GM13976 (cell line): ENCODE results near the gene AZU1.

Experiments
- DNase-seq: peaks from one replicate; pipeline ENCODE4 v3.0.0; 2012; ENCODE audit warnings: low spot score
- in situ Hi-C: fragments of 300-500 bp; cut with MboI; formaldehyde crosslinking; loops from one replicate; pipeline ENCODE4 v1.12.0; 2022; ENCODE audit warnings: low sequenced_read_pairs, mixed read lengths, inconsistent platforms; ENCODE audit not compliant: unreplicated experiment
- TF ChIP-seq, protein P1 (sequence below): IDR thresholded peaks from 2 replicates; pipeline ENCODE4 v1.5.1; 2012; ENCODE audit warnings: borderline replicate concordance, mild to moderate bottlenecking; ENCODE audit not compliant: insufficient read depth; ENCODE audit errors: extremely low read depth, missing control alignments, control extremely low read depth

AZU1 gene

DNA sequence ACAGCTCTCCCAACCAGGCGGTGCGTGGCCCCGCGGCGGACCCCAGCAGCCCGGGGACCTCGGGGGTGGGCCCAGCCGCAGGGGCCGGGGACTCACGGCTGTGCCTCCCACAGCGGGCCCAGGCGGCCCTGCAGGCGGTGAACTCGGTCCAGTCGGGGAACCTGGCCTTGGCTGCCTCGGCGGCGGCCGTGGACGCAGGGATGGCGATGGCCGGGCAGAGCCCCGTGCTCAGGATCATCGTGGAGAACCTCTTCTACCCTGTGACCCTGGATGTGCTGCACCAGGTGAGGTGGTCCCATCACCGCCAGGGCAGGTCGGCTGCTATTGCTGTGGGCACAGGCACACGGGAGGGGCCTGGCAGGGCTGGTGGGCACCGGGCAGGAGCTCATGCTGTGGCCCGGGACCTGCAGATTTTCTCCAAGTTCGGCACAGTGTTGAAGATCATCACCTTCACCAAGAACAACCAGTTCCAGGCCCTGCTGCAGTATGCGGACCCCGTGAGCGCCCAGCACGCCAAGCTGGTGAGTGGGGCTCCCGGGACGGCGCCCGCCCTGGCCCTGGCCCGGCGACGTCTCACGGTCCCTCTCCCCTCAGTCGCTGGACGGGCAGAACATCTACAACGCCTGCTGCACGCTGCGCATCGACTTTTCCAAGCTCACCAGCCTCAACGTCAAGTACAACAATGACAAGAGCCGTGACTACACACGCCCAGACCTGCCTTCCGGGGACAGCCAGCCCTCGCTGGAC, 23.0 kb upstream of the AZU1 start:
- DNase-seq, result no peak
- in situ Hi-C loops, result no loop called here
- TF ChIP-seq, protein P1, sequence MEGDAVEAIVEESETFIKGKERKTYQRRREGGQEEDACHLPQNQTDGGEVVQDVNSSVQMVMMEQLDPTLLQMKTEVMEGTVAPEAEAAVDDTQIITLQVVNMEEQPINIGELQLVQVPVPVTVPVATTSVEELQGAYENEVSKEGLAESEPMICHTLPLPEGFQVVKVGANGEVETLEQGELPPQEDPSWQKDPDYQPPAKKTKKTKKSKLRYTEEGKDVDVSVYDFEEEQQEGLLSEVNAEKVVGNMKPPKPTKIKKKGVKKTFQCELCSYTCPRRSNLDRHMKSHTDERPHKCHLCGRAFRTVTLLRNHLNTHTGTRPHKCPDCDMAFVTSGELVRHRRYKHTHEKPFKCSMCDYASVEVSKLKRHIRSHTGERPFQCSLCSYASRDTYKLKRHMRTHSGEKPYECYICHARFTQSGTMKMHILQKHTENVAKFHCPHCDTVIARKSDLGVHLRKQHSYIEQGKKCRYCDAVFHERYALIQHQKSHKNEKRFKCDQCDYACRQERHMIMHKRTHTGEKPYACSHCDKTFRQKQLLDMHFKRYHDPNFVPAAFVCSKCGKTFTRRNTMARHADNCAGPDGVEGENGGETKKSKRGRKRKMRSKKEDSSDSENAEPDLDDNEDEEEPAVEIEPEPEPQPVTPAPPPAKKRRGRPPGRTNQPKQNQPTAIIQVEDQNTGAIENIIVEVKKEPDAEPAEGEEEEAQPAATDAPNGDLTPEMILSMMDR, result no peak

DNA sequence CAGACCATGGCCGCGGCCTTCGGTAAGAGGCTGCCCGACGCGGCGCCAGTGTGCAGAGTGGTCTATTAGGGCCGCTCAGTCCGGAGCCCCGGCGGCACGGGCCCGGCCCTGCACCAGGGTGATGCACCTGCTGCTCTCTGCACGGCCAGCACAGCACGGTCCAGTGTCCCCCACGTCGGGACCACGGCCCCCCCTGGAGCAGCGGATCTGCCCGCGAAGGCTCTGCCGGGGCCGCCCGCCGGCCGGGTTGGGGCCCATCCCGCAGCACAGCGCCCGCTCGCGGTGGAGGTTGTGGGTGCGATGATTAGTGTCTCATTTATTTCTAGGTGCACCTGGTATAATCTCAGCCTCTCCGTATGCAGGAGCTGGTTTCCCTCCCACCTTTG, 22.5 kb upstream of the AZU1 start:
- TF ChIP-seq, protein P1, result no peak
- in situ Hi-C loops, result no loop called here
- DNase-seq, result no peak

DNA sequence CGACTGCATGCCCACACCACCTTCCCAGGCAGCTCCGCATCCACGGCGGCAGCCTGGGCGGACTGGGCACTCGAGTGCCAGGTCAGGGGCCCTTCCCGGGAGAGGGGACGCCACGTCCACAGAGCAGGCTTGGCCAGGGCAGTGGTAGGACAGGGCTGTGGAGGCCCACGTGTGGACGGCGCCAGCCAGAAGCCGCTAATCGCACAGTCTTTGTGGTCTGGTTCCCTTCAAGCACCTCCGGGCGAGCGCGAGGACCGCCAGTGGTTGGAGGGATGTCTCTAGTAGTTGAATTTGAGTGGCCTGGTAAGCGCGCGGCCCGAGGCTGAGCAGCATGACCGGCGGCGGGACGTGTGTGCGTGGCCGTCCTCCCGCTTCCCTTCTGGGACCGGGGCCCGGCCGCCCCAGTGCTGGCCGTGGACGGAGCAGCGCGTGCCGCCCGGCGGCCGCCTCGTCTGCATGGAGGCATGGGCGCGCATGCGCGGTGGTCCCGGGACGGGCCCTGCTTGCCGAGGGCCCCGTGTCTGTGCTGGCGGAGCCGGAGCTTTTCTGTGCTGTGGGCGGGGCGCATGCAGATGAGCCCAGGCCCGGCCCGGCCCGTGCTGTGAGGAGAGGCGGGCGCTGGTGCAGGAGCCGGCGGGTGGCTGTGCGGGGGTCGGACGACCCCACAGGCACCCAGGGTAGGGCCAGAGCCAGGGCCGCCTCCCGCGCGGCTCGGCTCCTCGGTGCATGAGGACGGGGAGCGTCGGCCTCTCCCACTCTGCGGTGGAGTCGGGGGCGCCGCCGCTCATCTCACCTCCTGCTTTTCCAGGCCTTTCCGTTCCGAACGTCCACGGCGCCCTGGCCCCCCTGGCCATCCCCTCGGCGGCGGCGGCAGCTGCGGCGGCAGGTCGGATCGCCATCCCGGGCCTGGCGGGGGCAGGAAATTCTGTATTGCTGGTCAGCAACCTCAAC, 21.8 kb upstream of the AZU1 start:
- in situ Hi-C loops, result no loop called here
- DNase-seq, result no peak
- TF ChIP-seq, protein P1, result no peak

DNA sequence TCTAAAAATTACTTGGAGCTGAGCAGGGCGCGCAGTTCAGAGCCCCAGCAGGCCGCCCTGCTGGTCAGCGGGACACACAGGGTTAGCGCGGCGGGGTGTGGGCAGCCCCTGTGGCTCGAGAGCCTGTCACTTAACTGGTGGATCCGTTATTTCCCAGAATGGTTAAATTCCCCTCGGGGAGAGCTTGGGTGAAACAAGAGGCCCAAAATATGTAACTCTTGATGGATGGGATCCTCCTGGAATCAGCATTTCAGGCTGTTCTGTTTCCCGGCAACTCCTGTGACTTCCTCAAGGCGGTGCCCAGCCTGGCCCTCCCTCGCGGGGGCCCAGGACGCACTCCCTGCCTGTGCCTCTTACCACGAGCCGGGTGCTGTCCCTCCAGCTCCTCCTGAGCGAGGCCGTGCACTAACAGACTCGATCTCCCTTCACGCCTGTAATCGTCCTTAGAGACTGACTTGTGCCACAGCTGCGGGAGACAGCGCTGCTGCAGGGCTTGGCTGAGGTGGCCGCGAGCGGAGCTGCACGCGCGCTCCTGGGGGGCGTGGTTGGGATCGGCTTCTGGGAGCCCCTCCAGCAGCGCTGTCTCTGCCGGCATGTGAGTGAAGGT, 20.7 kb upstream of the AZU1 start:
- TF ChIP-seq, protein P1, result no peak
- no peak for DNase-seq
- in situ Hi-C loops, result no loop called here

DNA sequence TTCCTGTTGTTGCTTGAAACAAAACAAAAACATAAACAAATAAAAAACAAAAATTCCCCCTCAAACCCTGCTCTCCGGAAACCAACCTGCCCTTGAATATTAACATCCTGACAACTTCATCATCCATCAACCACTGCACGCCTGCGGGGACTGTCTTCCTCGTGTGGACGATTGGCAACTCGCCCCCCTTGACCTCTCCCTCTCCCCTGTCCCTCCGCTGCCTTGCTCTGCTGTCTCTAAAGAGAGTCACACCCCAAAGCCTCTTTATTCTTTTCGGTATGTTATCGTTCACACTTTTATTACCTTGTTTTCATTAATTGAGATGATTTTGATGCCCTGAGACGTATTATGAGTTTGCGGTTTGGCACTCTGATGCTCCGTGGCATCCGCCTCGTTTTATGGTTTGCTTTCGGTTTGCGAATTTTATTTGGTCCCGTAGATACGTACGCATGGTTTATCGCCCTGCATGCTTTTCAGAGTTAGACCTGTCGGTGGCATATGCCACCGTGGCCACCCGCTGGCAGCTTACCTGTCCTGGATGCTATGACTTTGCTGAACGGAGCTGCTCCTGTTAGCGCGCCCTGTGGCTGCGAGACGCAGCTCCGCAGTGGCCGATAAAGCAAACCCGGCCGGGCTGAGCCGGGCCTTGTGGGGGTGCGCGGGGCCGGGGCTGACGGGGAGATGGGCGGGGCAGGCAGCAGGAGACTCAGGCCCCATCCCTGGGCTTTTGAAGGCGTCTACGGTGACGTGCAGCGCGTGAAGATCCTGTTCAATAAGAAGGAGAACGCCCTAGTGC, 19.8 kb upstream of the AZU1 start:
- no peak for DNase-seq
- TF ChIP-seq, protein P1, result no peak
- in situ Hi-C loops, result no loop called here

DNA sequence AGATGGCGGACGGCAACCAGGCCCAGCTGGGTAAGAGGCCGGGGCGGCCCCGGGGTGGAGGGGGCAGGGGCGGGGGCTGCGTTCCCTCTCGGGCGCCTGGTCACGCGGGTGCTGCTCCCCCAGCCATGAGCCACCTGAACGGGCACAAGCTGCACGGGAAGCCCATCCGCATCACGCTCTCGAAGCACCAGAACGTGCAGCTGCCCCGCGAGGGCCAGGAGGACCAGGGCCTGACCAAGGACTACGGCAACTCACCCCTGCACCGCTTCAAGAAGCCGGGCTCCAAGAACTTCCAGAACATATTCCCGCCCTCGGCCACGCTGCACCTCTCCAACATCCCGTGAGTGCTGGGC, 19.2 kb upstream of the AZU1 start:
- no peak for DNase-seq
- in situ Hi-C loops, result no loop called here
- TF ChIP-seq, protein P1, result no peak
